HG03064 (cell line): ENCODE measurements around the gene CCDC179.

ENCODE experiments used
- ATAC-seq: cut with Tn5 transposase; IDR thresholded peaks from one replicate; pipeline ENCODE4 v1.9.1; 2021; ENCODE audit warnings: low read depth; ENCODE audit not compliant: unreplicated experiment

CCDC179 gene

DNA sequence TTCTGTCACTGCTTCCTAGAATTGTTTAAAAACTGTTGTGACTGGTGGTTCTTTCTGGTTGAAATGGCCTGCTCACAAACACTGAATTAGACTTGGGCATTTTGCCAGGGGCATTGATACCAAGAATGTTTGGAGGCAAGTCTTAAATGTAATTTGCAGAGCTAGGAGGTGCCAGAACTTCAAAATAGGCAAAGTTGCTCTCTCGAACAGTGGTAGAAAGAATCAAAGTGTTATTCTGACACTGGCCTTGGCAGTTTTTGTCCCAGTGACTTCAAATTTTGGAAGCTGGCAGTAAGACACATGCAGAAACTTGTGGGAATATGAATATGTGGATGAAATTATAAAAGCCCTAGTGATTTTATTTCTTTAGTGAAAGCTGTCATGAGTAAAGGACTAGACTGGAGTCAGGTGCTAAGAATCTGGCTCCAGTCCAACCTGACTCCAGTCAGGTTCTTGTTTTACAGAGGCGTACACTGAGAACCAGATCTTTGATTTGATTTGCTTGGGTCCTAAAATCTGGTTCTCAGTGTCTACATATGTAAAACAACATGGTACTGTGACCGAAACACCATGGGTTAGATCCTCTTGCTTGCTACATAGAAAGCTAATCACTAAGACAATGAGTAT lies 51.6 kb downstream of the CCDC179 start:
- ATAC-seq = peak; percentile 29

GRCh38 chr11:22807855-22808570 lies 52.3 kb downstream of the CCDC179 start:
- peak; percentile 97 for ATAC-seq

- no peak for ATAC-seq
These were observed 52.9 kb downstream of the CCDC179 start for GRCh38 chr11:22807391-22807790.

GRCh38 chr11:22802861-22803260 lies 57.4 kb downstream of the CCDC179 start:
- no peak for ATAC-seq

GRCh38 chr11:22800482-22800881 lies 59.8 kb downstream of the CCDC179 start:
- ATAC-seq = no peak

GRCh38 chr11:22798901-22799300 lies 61.4 kb downstream of the CCDC179 start:
- no peak for ATAC-seq

GRCh38 chr11:22797047-22797446 lies 63.2 kb downstream of the CCDC179 start:
- ATAC-seq = no peak
